Ovary (tissue), 9 donors: ENCODE data around the gene MORC2. TPM values are rescaled to one million over a fixed set of nuclear protein-coding genes. Genes with fewer than 3 reads are reported as not detected.

Source experiments
- DNase-seq, 5 donors: peaks; one replicate each; pipeline ENCODE4 v3.0.0-alpha.2; 2019 to 2020
- H3K27ac ChIP-seq, 2 donors: fragments of 200-600 bp; one replicate each; pipeline versions ENCODE4 v1.5.1 to v1.8.0; 2019 to 2022
- H3K27me3 ChIP-seq: fragments of 200-600 bp; one replicate; pipeline ENCODE4 v1.8.0; 2022
- H3K36me3 ChIP-seq: fragments of 200-600 bp; sonication (generic); one replicate; pipeline ENCODE4 v1.5.1; 2019
- H3K4me1 ChIP-seq: one replicate; pipeline ENCODE4 v1.8.1; 2013; ENCODE audit warnings: mild to moderate bottlenecking, moderate library complexity; ENCODE audit not compliant: insufficient read depth
- H3K4me3 ChIP-seq: fragments of 200-600 bp; sonication (generic); one replicate; pipeline ENCODE4 v1.5.1; 2017
- H3K9me3 ChIP-seq, 2 donors: fragments of 200-600 bp in 1 of 2; sonication (generic) in 1 of 2; one replicate each; pipeline versions ENCODE4 v1.5.1 to v1.8.1; 2013 to 2019; ENCODE audit warnings: mild to moderate bottlenecking in 1 of 2, moderate library complexity in 1 of 2
- EP300 ChIP-seq: sonication (generic); formaldehyde crosslinking; IDR thresholded peaks from one replicate; pipeline ENCODE4 v1.6.1; 2017; ENCODE audit warnings: antibody characterized with exemption
- POLR2A ChIP-seq: fragments of 450-650 bp; IDR thresholded peaks from one replicate; pipeline ENCODE4 v1.6.1; 2017; ENCODE audit warnings: antibody characterized with exemption, mild to moderate bottlenecking, moderate library complexity
- WGBS, 3 donors: extraction: QIAGEN DNeasy Blood & Tissue Kit in 1 of 3; methylation state at CpG; one replicate each; pipeline versions ENCODE4 v1.1.5 to v1.1.7; 2013 to 2017; 5-methylcytosine and 5-hydroxymethylcytosine counted together
- intact Hi-C, 4 donors: fragments of 100-400 bp; cut with DNase I; formaldehyde crosslinking; loops; one replicate each; pipeline versions ENCODE4 v1.11.0 to v1.15.1; 2022 to 2023
- polyA plus RNA-seq, 2 donors: library from polyadenylated mRNA; stranded (reverse); fragments of 200-250 nt in 1 of 2; fragments of 350-450 nt in 1 of 2; fragmentation: Illumina TruSeq in 1 of 2; extraction: RNeasy Lipid Tissue Mini Kit (QIAGEN cat#74804) in 1 of 2; gene quantifications; one replicate each; pipeline ENCODE4 v1.2.3, GENCODE V29; 2013 to 2014
- total RNA-seq, 7 donors: library from RNA; depleted of rRNA in 2 of 7; stranded (reverse); fragments of >200 nt in 2 of 7; fragmentation: NEBNext Ultra II Directional in 3 of 7; extraction: Animal tissue kit (Norgen Biotek cat#: 25700) in 3 of 7; gene quantifications; one replicate each; pipeline versions ENCODE4 v1.1.0 to v1.2.4, GENCODE V29; 2016 to 2023
- TF ChIP-seq, protein P1 (sequence below), 3 donors: fragments of 450-650 bp in 2 of 3; fragments of 200-600 bp in 1 of 3; IDR thresholded peaks; one replicate each; pipeline versions ENCODE4 v1.5.1 to v1.8.0; 2016 to 2022; ENCODE audit warnings: antibody characterized with exemption in 3 of 3, mild to moderate bottlenecking in 1 of 3
- donor health status: DM: no; HTN: no; CAD: no; lungs with moderate emphysema.
- donor health status: DM: no; HTN: no; CAD: no.
- donor health status: Bipolar disorder and iron deficiency.
- donor health status: DM: yes; HTN: yes; CAD: no.
- donor health status: DM: no; HTN: no; CAD: no.
- donor health status: DM: yes; HTN: yes; CAD: no.

MORC2 gene
- total and polyA plus RNA-seq, 9 donors, result 13.0 to 30.5 (median 22.1) TPM

DNA sequence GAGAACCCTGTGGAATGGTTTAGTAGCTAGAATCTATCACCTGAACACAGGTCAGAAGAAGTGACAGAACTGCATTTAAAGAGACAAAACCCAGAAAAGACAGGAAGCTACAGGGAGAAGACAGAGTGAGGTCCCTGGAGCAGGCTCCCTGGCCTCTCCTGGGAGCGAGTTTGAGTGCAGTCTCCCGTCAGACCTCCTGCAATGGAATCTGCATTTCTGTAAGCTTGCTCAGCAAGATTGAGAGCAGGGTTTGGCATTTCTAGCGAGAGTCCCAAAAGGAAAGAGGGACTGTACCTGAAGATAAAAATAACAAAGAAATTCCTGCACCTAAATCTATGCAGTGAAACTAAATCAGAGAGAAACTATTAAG lies 74.2 kb downstream of the MORC2 start:
- Histone ChIP-seq H3K27me3 (no peaks in the 10 kb centered on the region), H3K27ac (no peak overlapping the region), H3K4me3 (no peak overlapping the region), H3K4me1 (no peaks in the 10 kb centered on the region), H3K9me3 (no peaks in the 10 kb centered on the region), H3K36me3 (no peaks in the 10 kb centered on the region)
- intact Hi-C loops, result no loop called here
- DNase-seq, result no peak
- 70 to 78% (median 74%) methylated on average over 3 of the region's 3 CpGs for WGBS, 3 donors
- TF ChIP-seq EP300, result no peak
- no peak for TF ChIP-seq POLR2A
- TF ChIP-seq, protein P1, sequence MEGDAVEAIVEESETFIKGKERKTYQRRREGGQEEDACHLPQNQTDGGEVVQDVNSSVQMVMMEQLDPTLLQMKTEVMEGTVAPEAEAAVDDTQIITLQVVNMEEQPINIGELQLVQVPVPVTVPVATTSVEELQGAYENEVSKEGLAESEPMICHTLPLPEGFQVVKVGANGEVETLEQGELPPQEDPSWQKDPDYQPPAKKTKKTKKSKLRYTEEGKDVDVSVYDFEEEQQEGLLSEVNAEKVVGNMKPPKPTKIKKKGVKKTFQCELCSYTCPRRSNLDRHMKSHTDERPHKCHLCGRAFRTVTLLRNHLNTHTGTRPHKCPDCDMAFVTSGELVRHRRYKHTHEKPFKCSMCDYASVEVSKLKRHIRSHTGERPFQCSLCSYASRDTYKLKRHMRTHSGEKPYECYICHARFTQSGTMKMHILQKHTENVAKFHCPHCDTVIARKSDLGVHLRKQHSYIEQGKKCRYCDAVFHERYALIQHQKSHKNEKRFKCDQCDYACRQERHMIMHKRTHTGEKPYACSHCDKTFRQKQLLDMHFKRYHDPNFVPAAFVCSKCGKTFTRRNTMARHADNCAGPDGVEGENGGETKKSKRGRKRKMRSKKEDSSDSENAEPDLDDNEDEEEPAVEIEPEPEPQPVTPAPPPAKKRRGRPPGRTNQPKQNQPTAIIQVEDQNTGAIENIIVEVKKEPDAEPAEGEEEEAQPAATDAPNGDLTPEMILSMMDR (IDR thresholded peaks at IDR 0.05), result no peak

DNA sequence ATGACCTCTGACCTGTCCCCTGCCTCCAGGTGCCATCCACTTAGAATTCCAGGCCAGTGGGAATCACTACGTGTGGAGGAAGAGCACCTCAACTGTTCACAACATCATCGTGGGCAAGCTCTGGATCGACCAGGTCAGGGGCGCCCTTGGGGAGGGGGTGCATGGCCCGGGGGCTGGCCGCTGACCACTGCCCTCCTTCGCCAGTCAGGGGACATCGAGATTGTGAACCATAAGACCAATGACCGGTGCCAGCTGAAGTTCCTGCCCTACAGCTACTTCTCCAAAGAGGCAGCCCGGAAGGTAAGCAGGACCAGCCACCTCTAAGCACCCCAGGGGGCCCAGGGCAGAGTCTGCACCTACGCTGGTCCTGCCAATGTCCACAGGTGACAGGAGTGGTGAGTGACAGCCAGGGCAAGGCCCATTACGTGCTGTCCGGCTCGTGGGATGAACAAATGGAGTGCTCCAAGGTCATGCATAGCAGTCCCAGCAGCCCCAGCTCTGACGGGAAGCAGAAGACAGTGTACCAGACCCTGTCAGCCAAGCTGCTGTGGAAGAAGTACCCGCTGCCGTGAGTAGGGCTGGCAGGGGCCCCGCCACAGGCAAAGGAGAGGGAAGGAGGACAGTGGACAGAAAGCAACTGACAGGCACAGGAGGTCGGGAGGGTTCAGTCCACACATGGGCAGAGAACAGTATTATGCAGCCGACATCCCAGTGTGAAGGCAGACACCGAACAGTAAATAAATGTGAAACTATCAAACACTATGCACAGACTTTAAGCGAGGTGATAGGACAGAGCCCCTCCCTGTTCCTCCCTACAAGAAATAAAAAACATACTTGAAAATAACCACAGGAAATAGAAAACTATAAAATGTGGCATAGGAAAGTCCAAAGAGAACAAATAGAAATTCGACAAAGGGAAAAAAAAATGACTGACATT lies 74.9 kb downstream of the MORC2 start:
- Histone ChIP-seq H3K27me3 (no peaks in the 10 kb centered on the region), H3K4me3 (no peak overlapping the region), H3K9me3 (no peaks in the 10 kb centered on the region), H3K4me1 (no peaks in the 10 kb centered on the region), H3K27ac (no peak overlapping the region), H3K36me3 (no peaks in the 10 kb centered on the region)
- no peak for DNase-seq
- 67 to 77% (median 67%) methylated on average over 23 of the region's 23 CpGs for WGBS, 3 donors
- intact Hi-C loops, result no loop called here
- TF ChIP-seq, protein P1 (IDR thresholded peaks at IDR 0.05), result no peak
- TF ChIP-seq EP300, result no peak
- TF ChIP-seq POLR2A, result no peak

DNA sequence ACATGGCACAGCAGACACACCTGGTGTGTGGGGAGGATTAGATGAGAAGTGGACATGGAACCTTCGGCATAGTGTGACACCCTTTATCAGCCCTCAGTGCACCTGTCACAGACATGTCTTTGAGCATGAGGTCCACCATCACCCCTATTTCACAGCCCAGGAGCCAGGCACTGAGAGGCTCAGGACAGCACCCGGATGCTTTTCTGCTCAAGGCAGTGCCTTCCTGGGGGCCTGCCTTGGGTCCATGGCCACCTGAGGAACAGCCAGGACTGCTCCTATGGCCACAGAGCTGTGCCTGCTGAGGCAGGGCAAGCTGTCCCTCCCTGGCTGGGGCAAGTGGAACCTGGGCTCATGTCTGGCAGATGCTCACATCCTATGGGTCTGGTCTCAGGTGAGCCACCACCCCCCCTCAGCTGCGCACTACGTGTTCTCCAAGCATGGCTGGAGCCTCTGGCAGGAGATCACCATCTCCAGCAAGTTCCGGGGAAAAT lies 75.8 kb downstream of the MORC2 start:
- Histone ChIP-seq H3K9me3 (no peaks in the 10 kb centered on the region), H3K27ac (no peak overlapping the region), H3K36me3 (no peaks in the 10 kb centered on the region), H3K4me3 (no peak overlapping the region), H3K4me1 (no peaks in the 10 kb centered on the region), H3K27me3 (no peaks in the 10 kb centered on the region)
- no peak for DNase-seq
- intact Hi-C loops, result no loop called here
- 96 to 100% (median 97%) methylated on average over 4 to 5 of the region's 5 CpGs for WGBS, 3 donors
- TF ChIP-seq, protein P1 (IDR thresholded peaks at IDR 0.05), result no peak

DNA sequence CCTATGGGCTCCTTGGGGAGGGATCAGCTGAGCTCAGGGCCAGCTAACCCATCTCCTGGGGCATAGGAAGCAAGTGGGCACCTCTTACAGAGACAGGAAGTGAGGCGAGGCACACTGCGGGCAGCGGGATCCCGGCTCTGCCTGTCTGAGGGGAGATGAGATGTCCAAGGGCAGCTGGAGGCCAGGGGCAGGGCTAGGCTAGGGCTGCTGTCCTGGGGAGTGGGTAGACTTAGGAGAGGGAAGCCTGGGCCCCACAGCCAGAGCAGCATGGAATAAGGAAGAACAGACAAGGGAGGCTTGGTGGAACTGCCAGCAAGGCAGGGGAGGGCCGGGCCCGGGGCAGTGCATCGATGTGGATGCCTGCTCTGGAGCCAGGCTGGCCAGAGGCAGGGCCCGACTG lies 76.3 kb downstream of the MORC2 start:
- 91 to 99% (median 92%) methylated on average over 8 of the region's 8 CpGs for WGBS, 3 donors
- H3K27me3 ChIP-seq, result no peaks in the 10 kb centered on the region
- intact Hi-C loops, result no loop called here
- H3K36me3 ChIP-seq, result no peaks in the 10 kb centered on the region
- TF ChIP-seq EP300, result no peak
- TF ChIP-seq, protein P1 (IDR thresholded peaks at IDR 0.05), result no peak
- no peak for TF ChIP-seq POLR2A
- H3K27ac ChIP-seq, result no peak overlapping the region
- no peaks in the 10 kb centered on the region for H3K4me1 ChIP-seq
- no peak overlapping the region for H3K4me3 ChIP-seq
- H3K9me3 ChIP-seq, result no peaks in the 10 kb centered on the region
- no peak for DNase-seq
